WTC11 (cell line): ENCODE measurements around the gene CACNA1C. TPM values are rescaled to one million over a fixed set of nuclear protein-coding genes. Genes with fewer than 3 reads are reported as not detected.

Experiments used
- ATAC-seq: fragments of 200-7000 bp; cut with Tn5 transposase; 2 replicates; pipeline ENCODE4 v1.10.0; 2021; ENCODE audit warnings: mild to moderate bottlenecking, moderate library complexity
- CTCF ChIA-PET: fragments of 300-600 bp; sonication (Branson Sonifier 250); formaldehyde crosslinking; loops from one replicate; lab custom pipeline; 2021; ENCODE audit warnings: antibody characterized with exemption; lab: Charles Lee
- POLR2A ChIA-PET: fragments of 350-600 bp; sonication (Branson Sonifier 250); formaldehyde crosslinking; loops from one replicate; lab custom pipeline; 2021; ENCODE audit warnings: antibody characterized with exemption; lab: Charles Lee
- DNase-seq: peaks from one replicate; pipeline ENCODE4 v3.0.0; 2021; ENCODE audit warnings: low spot score
- H3K27ac Mint-ChIP-seq: 2 replicates; pipeline ENCODE4 v1.8.0; 2021; ENCODE audit warnings: mixed read lengths
- H3K27me3 Mint-ChIP-seq: 2 replicates; pipeline ENCODE4 v1.8.0; 2021; ENCODE audit warnings: low read depth, mild to moderate bottlenecking, moderate library complexity, mixed read lengths
- H3K36me3 Mint-ChIP-seq: 2 replicates; pipeline ENCODE4 v1.8.0; 2021; ENCODE audit warnings: mixed read lengths
- H3K4me1 Mint-ChIP-seq: 2 replicates; pipeline ENCODE4 v1.8.0; 2022; ENCODE audit warnings: mixed read lengths
- H3K4me3 Mint-ChIP-seq: 2 replicates; pipeline ENCODE4 v1.8.0; 2021; ENCODE audit warnings: mild to moderate bottlenecking, moderate library complexity, mixed read lengths
- H3K9me3 Mint-ChIP-seq: 2 replicates; pipeline ENCODE4 v1.8.0; 2021; ENCODE audit warnings: mixed read lengths
- EMX1 ChIP-seq: fragments of 250-450 bp; sonication (Bioruptor Pico); IDR thresholded peaks from 2 replicates; pipeline ENCODE4 v1.8.0; 2021; ENCODE audit warnings: mild to moderate bottlenecking
- ETV6 ChIP-seq: sonication (generic); formaldehyde crosslinking; IDR thresholded peaks from 2 replicates; pipeline ENCODE4 v1.8.1; 2022; ENCODE audit warnings: mild to moderate bottlenecking, missing genetic modification reagents
- FOXJ3 ChIP-seq: sonication (generic); formaldehyde crosslinking; IDR thresholded peaks from 2 replicates; pipeline ENCODE4 v1.9.0; 2021; ENCODE audit warnings: missing genetic modification reagents, mild to moderate bottlenecking, borderline replicate concordance
- IRF2 ChIP-seq: sonication (generic); formaldehyde crosslinking; IDR thresholded peaks from 2 replicates; pipeline ENCODE4 v1.8.0; 2022; ENCODE audit warnings: low read depth, missing genetic modification reagents, borderline replicate concordance
- JUN ChIP-seq: sonication (generic); formaldehyde crosslinking; IDR thresholded peaks from 2 replicates; pipeline ENCODE4 v1.8.0; 2023; ENCODE audit warnings: mild to moderate bottlenecking, missing genetic modification reagents
- MXD4 ChIP-seq: fragments of 250-450 bp; sonication (Bioruptor Pico); IDR thresholded peaks from 2 replicates; pipeline ENCODE4 v1.8.0; 2021; ENCODE audit warnings: mild to moderate bottlenecking, moderate library complexity, borderline replicate concordance
- NFYB ChIP-seq: sonication (generic); formaldehyde crosslinking; conservative IDR thresholded peaks from 2 replicates; pipeline ENCODE4 v1.8.0; 2022; ENCODE audit warnings: low read depth, missing genetic modification reagents
- RORB ChIP-seq: fragments of 250-450 bp; sonication (Bioruptor Pico); IDR thresholded peaks from 2 replicates; pipeline ENCODE4 v1.9.0; 2021; ENCODE audit warnings: mild to moderate bottlenecking
- SOX15 ChIP-seq: fragments of 250-450 bp; sonication (Bioruptor Pico); IDR thresholded peaks from 2 replicates; pipeline ENCODE4 v1.9.0; 2021; ENCODE audit warnings: mild to moderate bottlenecking
- TP53 ChIP-seq: sonication (generic); formaldehyde crosslinking; IDR thresholded peaks from 2 replicates; pipeline ENCODE4 v1.8.1; 2023; ENCODE audit warnings: mild to moderate bottlenecking, missing genetic modification reagents
- ZBTB21 ChIP-seq: sonication (generic); formaldehyde crosslinking; IDR thresholded peaks from 2 replicates; pipeline ENCODE4 v1.8.1; 2023; ENCODE audit warnings: mild to moderate bottlenecking, missing genetic modification reagents, borderline replicate concordance
- ZNF232 ChIP-seq: sonication (generic); formaldehyde crosslinking; IDR thresholded peaks from 2 replicates; pipeline ENCODE4 v1.8.0; 2022; ENCODE audit warnings: mild to moderate bottlenecking, missing genetic modification reagents
- ZNF396 ChIP-seq: fragments of 250-450 bp; sonication (Bioruptor Pico); IDR thresholded peaks from 2 replicates; pipeline ENCODE4 v1.8.0; 2021; ENCODE audit warnings: mild to moderate bottlenecking, moderate library complexity, borderline replicate concordance
- total RNA-seq: library from RNA; stranded (reverse); gene quantifications from 3 replicates; pipeline ENCODE4 v1.2.3, GENCODE V29; 2021
- TF ChIP-seq, protein P1 (sequence below): sonication (generic); formaldehyde crosslinking; IDR thresholded peaks from 2 replicates; pipeline ENCODE4 v1.8.1; 2022; ENCODE audit warnings: mild to moderate bottlenecking, missing genetic modification reagents, moderate library complexity, borderline replicate concordance
- TF ChIP-seq, protein P2 (sequence below): fragments of 250-450 bp; sonication (Bioruptor Pico); IDR thresholded peaks from 2 replicates; pipeline ENCODE4 v1.9.0; 2021; ENCODE audit warnings: mild to moderate bottlenecking, borderline replicate concordance
- TF ChIP-seq, protein P3 (sequence below): sonication (generic); formaldehyde crosslinking; IDR thresholded peaks from 2 replicates; pipeline ENCODE4 v1.8.1; 2022; ENCODE audit warnings: low read depth, mild to moderate bottlenecking, moderate library complexity, missing genetic modification reagents, borderline replicate concordance
- TF ChIP-seq, protein P4 (sequence below): sonication (generic); formaldehyde crosslinking; IDR thresholded peaks from 2 replicates; pipeline ENCODE4 v1.8.0; 2022; ENCODE audit warnings: mild to moderate bottlenecking, missing genetic modification reagents
- TF ChIP-seq, protein P5 (sequence below): fragments of 250-450 bp; sonication (Bioruptor Pico); IDR thresholded peaks from 2 replicates; pipeline ENCODE4 v1.9.0; 2021; ENCODE audit warnings: mild to moderate bottlenecking
- TF ChIP-seq, protein P6 (sequence below): fragments of 250-450 bp; sonication (Bioruptor Pico); conservative IDR thresholded peaks from 2 replicates; pipeline ENCODE4 v1.9.0; 2021; ENCODE audit warnings: mild to moderate bottlenecking

The CACNA1C gene
- total RNA-seq, 1 experiment from 2014 or later: 1.7 TPM

DNA sequence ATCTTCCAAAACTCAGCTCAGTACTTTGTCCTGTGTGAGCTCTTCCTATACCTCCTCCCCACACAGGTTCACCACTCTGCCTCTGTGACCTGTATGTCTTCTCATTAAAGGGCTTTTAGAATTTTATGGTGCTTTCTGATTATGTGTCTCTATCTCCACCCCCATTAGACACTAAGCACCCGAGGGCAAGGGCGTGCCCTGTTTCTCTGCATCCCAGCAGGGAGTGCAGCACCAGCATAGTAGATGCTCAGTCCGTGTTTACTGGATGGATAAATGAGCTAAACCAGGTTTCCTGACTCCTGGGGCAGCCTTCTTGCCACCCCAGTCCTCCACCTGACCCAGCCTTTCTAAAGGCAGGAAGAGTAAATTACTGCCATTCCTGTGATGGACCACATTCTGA, 333.8 kb downstream of the CACNA1C start (continued):
- TF ChIP-seq, protein P1, sequence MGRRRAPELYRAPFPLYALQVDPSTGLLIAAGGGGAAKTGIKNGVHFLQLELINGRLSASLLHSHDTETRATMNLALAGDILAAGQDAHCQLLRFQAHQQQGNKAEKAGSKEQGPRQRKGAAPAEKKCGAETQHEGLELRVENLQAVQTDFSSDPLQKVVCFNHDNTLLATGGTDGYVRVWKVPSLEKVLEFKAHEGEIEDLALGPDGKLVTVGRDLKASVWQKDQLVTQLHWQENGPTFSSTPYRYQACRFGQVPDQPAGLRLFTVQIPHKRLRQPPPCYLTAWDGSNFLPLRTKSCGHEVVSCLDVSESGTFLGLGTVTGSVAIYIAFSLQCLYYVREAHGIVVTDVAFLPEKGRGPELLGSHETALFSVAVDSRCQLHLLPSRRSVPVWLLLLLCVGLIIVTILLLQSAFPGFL (CRISPR knock-in tag): no peak
- no peak for TF ChIP-seq ETV6
- TF ChIP-seq, protein P2, sequence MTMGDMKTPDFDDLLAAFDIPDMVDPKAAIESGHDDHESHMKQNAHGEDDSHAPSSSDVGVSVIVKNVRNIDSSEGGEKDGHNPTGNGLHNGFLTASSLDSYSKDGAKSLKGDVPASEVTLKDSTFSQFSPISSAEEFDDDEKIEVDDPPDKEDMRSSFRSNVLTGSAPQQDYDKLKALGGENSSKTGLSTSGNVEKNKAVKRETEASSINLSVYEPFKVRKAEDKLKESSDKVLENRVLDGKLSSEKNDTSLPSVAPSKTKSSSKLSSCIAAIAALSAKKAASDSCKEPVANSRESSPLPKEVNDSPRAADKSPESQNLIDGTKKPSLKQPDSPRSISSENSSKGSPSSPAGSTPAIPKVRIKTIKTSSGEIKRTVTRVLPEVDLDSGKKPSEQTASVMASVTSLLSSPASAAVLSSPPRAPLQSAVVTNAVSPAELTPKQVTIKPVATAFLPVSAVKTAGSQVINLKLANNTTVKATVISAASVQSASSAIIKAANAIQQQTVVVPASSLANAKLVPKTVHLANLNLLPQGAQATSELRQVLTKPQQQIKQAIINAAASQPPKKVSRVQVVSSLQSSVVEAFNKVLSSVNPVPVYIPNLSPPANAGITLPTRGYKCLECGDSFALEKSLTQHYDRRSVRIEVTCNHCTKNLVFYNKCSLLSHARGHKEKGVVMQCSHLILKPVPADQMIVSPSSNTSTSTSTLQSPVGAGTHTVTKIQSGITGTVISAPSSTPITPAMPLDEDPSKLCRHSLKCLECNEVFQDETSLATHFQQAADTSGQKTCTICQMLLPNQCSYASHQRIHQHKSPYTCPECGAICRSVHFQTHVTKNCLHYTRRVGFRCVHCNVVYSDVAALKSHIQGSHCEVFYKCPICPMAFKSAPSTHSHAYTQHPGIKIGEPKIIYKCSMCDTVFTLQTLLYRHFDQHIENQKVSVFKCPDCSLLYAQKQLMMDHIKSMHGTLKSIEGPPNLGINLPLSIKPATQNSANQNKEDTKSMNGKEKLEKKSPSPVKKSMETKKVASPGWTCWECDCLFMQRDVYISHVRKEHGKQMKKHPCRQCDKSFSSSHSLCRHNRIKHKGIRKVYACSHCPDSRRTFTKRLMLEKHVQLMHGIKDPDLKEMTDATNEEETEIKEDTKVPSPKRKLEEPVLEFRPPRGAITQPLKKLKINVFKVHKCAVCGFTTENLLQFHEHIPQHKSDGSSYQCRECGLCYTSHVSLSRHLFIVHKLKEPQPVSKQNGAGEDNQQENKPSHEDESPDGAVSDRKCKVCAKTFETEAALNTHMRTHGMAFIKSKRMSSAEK: no peak
- TF ChIP-seq NFYB (CRISPR knock-in tag): no peak
- TF ChIP-seq IRF2 (CRISPR knock-in tag): no peak
- TF ChIP-seq JUN: no peak
- no peak for TF ChIP-seq MXD4
- TF ChIP-seq, protein P3, sequence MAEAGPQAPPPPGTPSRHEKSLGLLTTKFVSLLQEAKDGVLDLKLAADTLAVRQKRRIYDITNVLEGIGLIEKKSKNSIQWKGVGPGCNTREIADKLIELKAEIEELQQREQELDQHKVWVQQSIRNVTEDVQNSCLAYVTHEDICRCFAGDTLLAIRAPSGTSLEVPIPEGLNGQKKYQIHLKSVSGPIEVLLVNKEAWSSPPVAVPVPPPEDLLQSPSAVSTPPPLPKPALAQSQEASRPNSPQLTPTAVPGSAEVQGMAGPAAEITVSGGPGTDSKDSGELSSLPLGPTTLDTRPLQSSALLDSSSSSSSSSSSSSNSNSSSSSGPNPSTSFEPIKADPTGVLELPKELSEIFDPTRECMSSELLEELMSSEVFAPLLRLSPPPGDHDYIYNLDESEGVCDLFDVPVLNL (CRISPR knock-in tag): no peak

DNA sequence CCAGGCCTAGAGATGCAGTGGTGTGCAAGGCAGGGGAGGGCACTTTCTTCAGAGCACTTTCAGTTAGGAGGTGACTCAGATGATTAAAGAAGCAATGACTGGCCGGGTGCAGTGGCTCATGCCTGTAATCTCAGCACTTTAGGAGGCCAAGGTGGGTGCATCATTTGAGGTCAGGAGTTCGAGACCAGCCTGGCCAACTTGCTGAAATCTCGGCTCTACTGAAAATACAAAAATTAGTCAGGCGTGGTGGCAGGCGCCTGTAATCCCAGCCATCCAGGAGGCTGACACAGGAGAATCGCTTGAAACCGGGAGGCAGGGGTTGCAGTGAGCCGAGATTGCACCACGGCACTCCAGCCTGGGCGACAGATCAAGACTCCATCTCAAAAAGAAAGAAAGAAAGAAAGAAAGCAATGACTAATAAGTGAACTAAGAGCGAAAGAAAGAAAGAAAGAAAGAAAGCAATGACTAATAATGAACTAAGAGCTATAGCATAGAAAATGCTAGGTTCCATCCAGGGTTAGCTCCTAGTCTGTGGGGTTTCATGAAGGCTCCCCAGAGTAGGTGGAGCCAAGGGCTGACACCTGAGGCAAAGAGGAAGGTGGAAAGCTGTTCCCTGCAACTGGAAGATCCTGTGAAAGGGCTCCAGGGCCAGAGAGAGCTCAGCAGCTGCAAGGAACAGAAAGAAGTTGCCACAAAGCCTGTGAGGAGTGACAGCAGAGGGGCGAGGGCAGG, 334.5 kb downstream of the CACNA1C start:
- POLR2A ChIA-PET: interaction anchor here (0.6 kb wide), 1 partner anchor 24 kb away, joined by 3 read pairs; no protein-coding TSS in a partner anchor
- peaks cover 16% of the 10 kb centered on the region for H3K4me1 Mint-ChIP-seq
- DNase-seq: no peak
- H3K27me3 Mint-ChIP-seq: no peaks in the 10 kb centered on the region; the same call in 1 of the 2 replicates
- H3K36me3 Mint-ChIP-seq: no peaks in the 10 kb centered on the region
- TF ChIP-seq, protein P4, sequence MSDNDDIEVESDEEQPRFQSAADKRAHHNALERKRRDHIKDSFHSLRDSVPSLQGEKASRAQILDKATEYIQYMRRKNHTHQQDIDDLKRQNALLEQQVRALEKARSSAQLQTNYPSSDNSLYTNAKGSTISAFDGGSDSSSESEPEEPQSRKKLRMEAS: no peak
- TF ChIP-seq ZBTB21 (CRISPR knock-in tag) (no peak), FOXJ3 (CRISPR knock-in tag) (no peak), ZNF396 (CRISPR knock-in tag) (no peak)
- TF ChIP-seq, protein P5, sequence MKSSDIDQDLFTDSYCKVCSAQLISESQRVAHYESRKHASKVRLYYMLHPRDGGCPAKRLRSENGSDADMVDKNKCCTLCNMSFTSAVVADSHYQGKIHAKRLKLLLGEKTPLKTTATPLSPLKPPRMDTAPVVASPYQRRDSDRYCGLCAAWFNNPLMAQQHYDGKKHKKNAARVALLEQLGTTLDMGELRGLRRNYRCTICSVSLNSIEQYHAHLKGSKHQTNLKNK (CRISPR knock-in tag): no peak
- no peak for ATAC-seq
- CTCF ChIA-PET: interaction anchor here (1.4 to 2.1 kb wide), 2 partner anchors 8 to 33 kb away, joined by 5 to 9 read pairs; no protein-coding TSS in a partner anchor
- no peaks in the 10 kb centered on the region for H3K9me3 Mint-ChIP-seq
- H3K4me3 Mint-ChIP-seq: no peak overlapping the region
- no peak overlapping the region for H3K27ac Mint-ChIP-seq

DNA sequence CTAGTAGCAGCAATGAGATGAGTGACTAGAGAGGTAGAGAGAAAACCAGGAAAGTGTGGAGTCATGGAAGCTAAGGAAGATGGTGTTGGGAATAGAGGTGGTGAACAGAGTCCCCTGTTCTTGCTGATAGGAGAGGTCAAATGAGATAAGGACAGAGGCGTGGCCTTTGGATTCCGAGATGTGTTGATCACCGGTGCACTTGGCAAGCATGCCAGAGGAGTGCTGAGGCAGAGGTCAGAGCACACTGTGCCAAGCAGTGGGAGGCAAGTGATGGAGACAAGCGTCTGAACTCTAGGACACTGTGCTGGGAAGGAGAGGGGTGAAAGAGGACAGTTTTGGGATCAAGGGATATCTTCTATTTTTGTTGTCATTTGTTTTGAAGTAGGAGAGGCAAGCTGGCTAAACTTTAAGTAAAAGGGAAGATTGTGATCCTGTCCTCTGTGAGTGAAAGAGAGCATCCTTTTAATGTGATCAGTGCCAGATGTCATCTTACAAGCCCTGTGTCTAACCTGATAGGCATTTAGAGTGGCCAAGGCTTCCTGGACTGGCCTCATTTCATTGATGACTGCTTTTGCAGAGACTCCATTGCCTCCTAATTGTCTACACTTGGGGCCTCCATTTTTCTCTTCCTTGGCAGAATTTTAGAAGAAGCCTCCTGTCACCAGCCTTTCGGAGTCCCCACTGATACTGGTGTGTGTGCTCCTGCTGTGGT, 336.4 kb downstream of the CACNA1C start:
- CTCF ChIA-PET: interaction anchor here (1.5 kb wide), 1 partner anchor 332 kb away, joined by 3 read pairs; no protein-coding TSS in a partner anchor
- H3K4me1 Mint-ChIP-seq: peaks cover 7% of the 10 kb centered on the region
- no peak for ATAC-seq
- POLR2A ChIA-PET: no interaction called here
- no peak overlapping the region for H3K27ac Mint-ChIP-seq
- no peak for DNase-seq
- H3K36me3 Mint-ChIP-seq: no peaks in the 10 kb centered on the region
- no peaks in the 10 kb centered on the region; the same call in 1 of the 2 replicates for H3K27me3 Mint-ChIP-seq
- no peaks in the 10 kb centered on the region for H3K9me3 Mint-ChIP-seq
- H3K4me3 Mint-ChIP-seq: no peak overlapping the region
- TF ChIP-seq SOX15 (CRISPR knock-in tag): no peak
- TF ChIP-seq ZNF232: no peak
- no peak for TF ChIP-seq TP53
- TF ChIP-seq EMX1 (CRISPR knock-in tag): no peak
- TF ChIP-seq, protein P6, sequence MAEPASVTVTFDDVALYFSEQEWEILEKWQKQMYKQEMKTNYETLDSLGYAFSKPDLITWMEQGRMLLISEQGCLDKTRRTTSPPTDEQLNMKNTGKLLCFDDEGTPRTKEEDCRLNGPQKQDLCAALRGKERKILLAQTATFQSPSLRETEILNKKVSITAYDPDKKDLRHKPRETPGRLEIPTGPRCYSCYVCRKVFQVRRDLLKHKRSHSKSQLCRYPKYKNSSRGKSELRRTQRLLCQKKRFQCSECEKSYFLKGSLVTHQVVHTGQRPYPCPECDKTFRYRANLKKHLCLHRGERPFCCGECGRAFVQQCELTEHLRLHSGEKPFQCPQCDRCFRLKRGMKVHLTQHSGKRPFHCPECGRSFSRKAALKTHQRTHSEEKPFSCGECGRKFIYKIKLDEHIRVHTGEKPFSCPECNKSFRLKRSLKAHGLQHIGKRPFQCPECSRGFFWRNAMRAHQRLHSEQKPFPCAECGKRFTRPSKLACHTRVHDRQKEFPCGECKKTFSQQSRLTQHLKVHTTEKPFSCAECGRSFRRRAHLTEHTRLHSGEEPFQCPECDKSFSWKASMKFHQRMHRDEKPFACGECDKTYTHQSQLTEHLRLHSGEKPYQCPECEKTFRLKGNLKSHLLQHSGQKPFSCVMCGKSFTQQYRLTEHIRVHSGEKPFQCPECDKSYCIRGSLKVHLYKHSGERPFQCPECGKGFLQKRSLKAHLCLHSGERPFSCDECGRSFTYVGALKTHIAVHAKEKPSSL (CRISPR knock-in tag): no peak
- no peak for TF ChIP-seq RORB (CRISPR knock-in tag)
